ENCODE data around the gene RCCD1.

DNA sequence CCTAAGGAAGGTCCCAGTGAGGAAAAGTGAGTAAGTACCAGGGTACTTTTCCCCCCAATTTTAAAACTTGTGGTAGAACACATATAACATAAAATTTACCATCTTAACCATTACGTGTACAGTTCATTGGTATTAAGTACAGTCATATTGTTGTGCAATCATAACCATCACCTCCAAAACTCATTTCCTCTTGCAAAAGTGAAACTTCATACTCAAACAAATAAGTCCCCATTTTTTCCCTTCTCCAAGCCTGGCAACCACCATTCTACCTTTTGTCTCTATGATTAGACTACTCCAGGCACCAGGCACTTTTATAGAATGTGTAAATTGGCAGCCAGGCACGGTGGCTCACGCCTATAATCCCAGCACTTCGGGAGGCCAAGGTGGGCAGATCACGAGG is 27.5 kb downstream of the RCCD1 start:
- TF ChIP-seq, protein P1, sequence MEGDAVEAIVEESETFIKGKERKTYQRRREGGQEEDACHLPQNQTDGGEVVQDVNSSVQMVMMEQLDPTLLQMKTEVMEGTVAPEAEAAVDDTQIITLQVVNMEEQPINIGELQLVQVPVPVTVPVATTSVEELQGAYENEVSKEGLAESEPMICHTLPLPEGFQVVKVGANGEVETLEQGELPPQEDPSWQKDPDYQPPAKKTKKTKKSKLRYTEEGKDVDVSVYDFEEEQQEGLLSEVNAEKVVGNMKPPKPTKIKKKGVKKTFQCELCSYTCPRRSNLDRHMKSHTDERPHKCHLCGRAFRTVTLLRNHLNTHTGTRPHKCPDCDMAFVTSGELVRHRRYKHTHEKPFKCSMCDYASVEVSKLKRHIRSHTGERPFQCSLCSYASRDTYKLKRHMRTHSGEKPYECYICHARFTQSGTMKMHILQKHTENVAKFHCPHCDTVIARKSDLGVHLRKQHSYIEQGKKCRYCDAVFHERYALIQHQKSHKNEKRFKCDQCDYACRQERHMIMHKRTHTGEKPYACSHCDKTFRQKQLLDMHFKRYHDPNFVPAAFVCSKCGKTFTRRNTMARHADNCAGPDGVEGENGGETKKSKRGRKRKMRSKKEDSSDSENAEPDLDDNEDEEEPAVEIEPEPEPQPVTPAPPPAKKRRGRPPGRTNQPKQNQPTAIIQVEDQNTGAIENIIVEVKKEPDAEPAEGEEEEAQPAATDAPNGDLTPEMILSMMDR (IDR thresholded peaks at IDR 0.05; ENCODE audit: low read depth, low read length, poor library complexity, severe bottlenecking) = no peak
- TF ChIP-seq EZH2phosphoT487 (IDR thresholded peaks at IDR 0.05; ENCODE audit: borderline replicate concordance, low read length) = no peak

Measured in DOHH2 (cell line).